Osteoblast (primary cell): Measurements from ENCODE around the gene CLCA1. TPM values are rescaled to one million over a fixed set of nuclear protein-coding genes. Genes with fewer than 3 reads are reported as not detected.

Experiments
- DNase-seq: peaks from one replicate; pipeline ENCODE4 v3.0.0; 2011; ENCODE audit warnings: low spot score, mixed read lengths; ENCODE audit not compliant: insufficient read length; ENCODE audit errors: missing footprints
- H2AFZ ChIP-seq: 2 replicates; pipeline ENCODE4 v1.6.0; 2011; ENCODE audit warnings: mild to moderate bottlenecking, low read length
- H3K27ac ChIP-seq: 2 replicates; pipeline ENCODE4 v1.5.1; 2011; ENCODE audit warnings: mild to moderate bottlenecking, low read depth, low read length, moderate library complexity
- H3K27me3 ChIP-seq: 2 replicates; pipeline ENCODE4 v1.6.0; 2012; ENCODE audit warnings: mild to moderate bottlenecking, control low read depth, inconsistent platforms, low read length, moderate library complexity; ENCODE audit not compliant: insufficient read depth
- H3K36me3 ChIP-seq: 2 replicates; pipeline ENCODE4 v1.5.1; 2011; ENCODE audit warnings: mild to moderate bottlenecking, low read length, control low read depth, moderate library complexity; ENCODE audit not compliant: insufficient read depth
- H3K4me1 ChIP-seq: 2 replicates; pipeline ENCODE4 v1.5.1; 2011; ENCODE audit warnings: mild to moderate bottlenecking, low read length, control low read depth, moderate library complexity; ENCODE audit not compliant: insufficient read depth
- H3K4me2 ChIP-seq: 2 replicates; pipeline ENCODE4 v1.6.0; 2011; ENCODE audit warnings: mild to moderate bottlenecking, low read length; ENCODE audit not compliant: insufficient read depth
- H3K4me3 ChIP-seq: fragments of 200-600 bp; sonication (generic); 3 replicates; pipeline ENCODE4 v1.5.1; 2012; ENCODE audit warnings: mild to moderate bottlenecking, low read length, inconsistent platforms; ENCODE audit not compliant: insufficient read depth
- H3K79me2 ChIP-seq: 2 replicates; pipeline ENCODE4 v1.6.0; 2012; ENCODE audit warnings: mild to moderate bottlenecking, low read length, control low read depth, inconsistent platforms; ENCODE audit not compliant: insufficient read depth
- H3K9me3 ChIP-seq: 2 replicates; pipeline ENCODE4 v1.5.1; 2011; ENCODE audit warnings: low read depth, low read length, control low read depth
- H4K20me1 ChIP-seq: 2 replicates; pipeline ENCODE4 v1.6.0; 2012; ENCODE audit warnings: mild to moderate bottlenecking, low read length, control low read depth; ENCODE audit not compliant: insufficient read depth
- total RNA-seq: library from RNA; depleted of rRNA; stranded (reverse); fragments of >200 nt; gene quantifications from 2 replicates; pipeline ENCODE4 v1.2.3, GENCODE V29; 2012
- TF ChIP-seq, protein P1 (sequence below): IDR thresholded peaks from 2 replicates; pipeline ENCODE4 v1.5.1; 2011; ENCODE audit warnings: mild to moderate bottlenecking, low read depth, low read length, moderate library complexity; ENCODE audit errors: extremely low read depth

Gene CLCA1
- total RNA-seq, 1 donor: not detected

DNA sequence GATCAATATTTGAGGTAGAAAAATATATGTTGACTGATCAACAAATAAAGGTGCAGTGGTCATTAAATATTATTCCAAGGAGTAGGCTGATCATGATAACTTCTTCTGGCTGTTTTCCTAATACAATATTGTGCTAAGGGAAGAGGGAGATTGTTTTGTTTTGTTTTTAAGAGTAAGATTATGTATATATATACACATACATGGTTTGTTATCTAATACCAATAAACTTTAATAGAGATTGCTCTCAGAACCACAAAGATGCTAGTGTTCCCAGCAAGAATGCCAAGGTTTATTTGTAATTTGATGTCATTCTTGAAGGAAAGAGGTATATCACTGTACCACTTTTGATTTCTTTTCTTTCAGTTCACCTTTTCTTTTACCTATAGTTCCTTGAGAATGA lies 34.7 kb upstream of the CLCA1 start:
- H3K27me3 ChIP-seq: no peaks in the 10 kb centered on the region
- no peak for DNase-seq
- no peaks in the 10 kb centered on the region for H4K20me1 ChIP-seq
- H3K9me3 ChIP-seq: no peaks in the 10 kb centered on the region
- peaks cover 14% of the 10 kb centered on the region for H3K4me1 ChIP-seq
- no peak overlapping the region for H3K27ac ChIP-seq
- TF ChIP-seq, protein P1, sequence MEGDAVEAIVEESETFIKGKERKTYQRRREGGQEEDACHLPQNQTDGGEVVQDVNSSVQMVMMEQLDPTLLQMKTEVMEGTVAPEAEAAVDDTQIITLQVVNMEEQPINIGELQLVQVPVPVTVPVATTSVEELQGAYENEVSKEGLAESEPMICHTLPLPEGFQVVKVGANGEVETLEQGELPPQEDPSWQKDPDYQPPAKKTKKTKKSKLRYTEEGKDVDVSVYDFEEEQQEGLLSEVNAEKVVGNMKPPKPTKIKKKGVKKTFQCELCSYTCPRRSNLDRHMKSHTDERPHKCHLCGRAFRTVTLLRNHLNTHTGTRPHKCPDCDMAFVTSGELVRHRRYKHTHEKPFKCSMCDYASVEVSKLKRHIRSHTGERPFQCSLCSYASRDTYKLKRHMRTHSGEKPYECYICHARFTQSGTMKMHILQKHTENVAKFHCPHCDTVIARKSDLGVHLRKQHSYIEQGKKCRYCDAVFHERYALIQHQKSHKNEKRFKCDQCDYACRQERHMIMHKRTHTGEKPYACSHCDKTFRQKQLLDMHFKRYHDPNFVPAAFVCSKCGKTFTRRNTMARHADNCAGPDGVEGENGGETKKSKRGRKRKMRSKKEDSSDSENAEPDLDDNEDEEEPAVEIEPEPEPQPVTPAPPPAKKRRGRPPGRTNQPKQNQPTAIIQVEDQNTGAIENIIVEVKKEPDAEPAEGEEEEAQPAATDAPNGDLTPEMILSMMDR: no peak
- no peak overlapping the region for H3K4me3 ChIP-seq
- no peak overlapping the region for H2AFZ ChIP-seq
- H3K79me2 ChIP-seq: no peaks in the 10 kb centered on the region
- no peaks in the 10 kb centered on the region for H3K36me3 ChIP-seq
- no peak overlapping the region for H3K4me2 ChIP-seq

DNA sequence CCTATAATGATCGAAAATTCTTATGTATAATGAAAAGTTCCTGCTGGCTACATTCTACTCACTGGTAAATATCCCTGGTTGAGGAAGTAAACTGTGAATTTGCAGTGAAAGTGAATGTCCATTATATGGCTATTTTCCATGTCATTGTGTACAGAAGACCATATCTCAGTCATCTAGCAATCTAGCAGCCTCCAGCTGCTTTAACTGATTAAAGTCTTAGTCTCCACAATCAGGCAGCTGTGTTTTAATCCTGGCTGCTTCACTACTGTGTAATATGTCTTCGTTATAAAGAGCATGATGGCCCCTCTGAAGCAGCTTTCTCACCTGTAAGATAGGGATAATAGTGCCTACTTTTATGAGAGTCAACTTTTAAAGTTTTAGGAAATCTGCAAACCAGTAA lies 33.4 kb upstream of the CLCA1 start:
- Histone ChIP-seq H3K4me1 (peaks cover 4% of the 10 kb centered on the region), H3K9me3 (no peaks in the 10 kb centered on the region), H2AFZ (no peak overlapping the region), H3K79me2 (no peaks in the 10 kb centered on the region), H3K4me3 (no peak overlapping the region), H3K27me3 (no peaks in the 10 kb centered on the region), H4K20me1 (no peaks in the 10 kb centered on the region), H3K27ac (no peak overlapping the region), H3K36me3 (no peaks in the 10 kb centered on the region), H3K4me2 (no peak overlapping the region)
- TF ChIP-seq, protein P1: no peak
- DNase-seq: no peak

DNA sequence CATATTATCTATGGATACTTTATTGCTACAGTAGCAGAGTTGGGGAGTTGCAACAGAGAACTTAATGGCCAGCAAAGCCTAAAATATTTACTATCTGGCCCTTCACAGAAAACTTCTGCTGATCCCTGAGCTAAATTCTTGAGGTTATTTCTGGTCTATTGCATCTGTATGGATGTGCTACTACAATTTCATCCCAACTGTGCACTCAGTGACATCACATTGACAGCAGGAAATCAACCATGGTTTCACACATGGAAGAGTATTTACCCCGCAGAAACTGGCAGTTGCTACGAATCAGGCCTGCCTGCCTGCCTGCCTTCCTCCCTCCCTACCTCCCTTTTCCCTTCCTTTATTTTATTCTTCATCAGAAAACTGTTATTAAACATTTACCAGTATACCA lies 32.7 kb upstream of the CLCA1 start:
- no peaks in the 10 kb centered on the region for H4K20me1 ChIP-seq
- no peak overlapping the region for H3K27ac ChIP-seq
- H3K27me3 ChIP-seq: no peaks in the 10 kb centered on the region
- no peak overlapping the region for H2AFZ ChIP-seq
- TF ChIP-seq, protein P1: no peak
- no peak overlapping the region for H3K4me2 ChIP-seq
- no peaks in the 10 kb centered on the region for H3K9me3 ChIP-seq
- H3K4me1 ChIP-seq: no peaks in the 10 kb centered on the region
- no peaks in the 10 kb centered on the region for H3K79me2 ChIP-seq
- no peaks in the 10 kb centered on the region for H3K36me3 ChIP-seq
- H3K4me3 ChIP-seq: no peak overlapping the region
- no peak for DNase-seq

DNA sequence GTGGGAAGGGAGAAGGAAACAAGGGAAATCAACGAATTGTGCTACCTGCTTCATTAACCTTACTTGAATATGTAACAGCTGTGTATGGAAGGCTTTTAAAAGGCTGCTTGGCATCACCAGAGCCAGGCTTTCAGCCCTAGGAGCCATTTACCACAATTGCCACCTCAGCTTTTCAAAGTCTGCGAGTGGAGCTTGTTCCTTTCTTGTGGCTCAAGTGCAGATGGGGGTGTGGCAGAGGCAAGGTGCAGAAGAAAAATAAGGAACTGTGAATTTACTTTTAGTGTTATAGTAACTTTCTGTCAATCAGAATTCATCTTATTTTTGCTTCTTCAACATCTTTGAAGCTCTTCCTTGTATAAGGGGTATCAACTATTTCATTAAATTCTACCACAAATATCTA lies 27.1 kb upstream of the CLCA1 start:
- Histone ChIP-seq H3K4me1 (no peaks in the 10 kb centered on the region), H2AFZ (no peak overlapping the region), H3K27me3 (no peaks in the 10 kb centered on the region), H3K4me3 (no peak overlapping the region), H3K36me3 (no peaks in the 10 kb centered on the region), H4K20me1 (no peaks in the 10 kb centered on the region), H3K9me3 (no peaks in the 10 kb centered on the region), H3K4me2 (no peak overlapping the region), H3K27ac (no peak overlapping the region), H3K79me2 (no peaks in the 10 kb centered on the region)
- DNase-seq: no peak
- TF ChIP-seq, protein P1: no peak
